ENCODE data around the gene VSTM2B.

GRCh38 chr19:29533578-29534544, 8.1 kb downstream of the VSTM2B start:
- TF ChIP-seq, protein P1, sequence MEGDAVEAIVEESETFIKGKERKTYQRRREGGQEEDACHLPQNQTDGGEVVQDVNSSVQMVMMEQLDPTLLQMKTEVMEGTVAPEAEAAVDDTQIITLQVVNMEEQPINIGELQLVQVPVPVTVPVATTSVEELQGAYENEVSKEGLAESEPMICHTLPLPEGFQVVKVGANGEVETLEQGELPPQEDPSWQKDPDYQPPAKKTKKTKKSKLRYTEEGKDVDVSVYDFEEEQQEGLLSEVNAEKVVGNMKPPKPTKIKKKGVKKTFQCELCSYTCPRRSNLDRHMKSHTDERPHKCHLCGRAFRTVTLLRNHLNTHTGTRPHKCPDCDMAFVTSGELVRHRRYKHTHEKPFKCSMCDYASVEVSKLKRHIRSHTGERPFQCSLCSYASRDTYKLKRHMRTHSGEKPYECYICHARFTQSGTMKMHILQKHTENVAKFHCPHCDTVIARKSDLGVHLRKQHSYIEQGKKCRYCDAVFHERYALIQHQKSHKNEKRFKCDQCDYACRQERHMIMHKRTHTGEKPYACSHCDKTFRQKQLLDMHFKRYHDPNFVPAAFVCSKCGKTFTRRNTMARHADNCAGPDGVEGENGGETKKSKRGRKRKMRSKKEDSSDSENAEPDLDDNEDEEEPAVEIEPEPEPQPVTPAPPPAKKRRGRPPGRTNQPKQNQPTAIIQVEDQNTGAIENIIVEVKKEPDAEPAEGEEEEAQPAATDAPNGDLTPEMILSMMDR (IDR thresholded peaks at IDR 0.05; ENCODE audit: low read length) = no peak
- no peak for TF ChIP-seq EZH2 (IDR thresholded peaks at IDR 0.05; ENCODE audit: borderline replicate concordance, low read length)

Measured in OCI-LY1 (cell line).